GM12872 (cell line): Measurements from ENCODE around the gene UPK2.

Experiments used
- TF ChIP-seq, protein P1 (sequence below): IDR thresholded peaks from 3 replicates; pipeline ENCODE4 v1.5.1; 2011; ENCODE audit warnings: low read depth, mild to moderate bottlenecking, low read length, moderate library complexity; ENCODE audit not compliant: insufficient read depth

The UPK2 gene

DNA sequence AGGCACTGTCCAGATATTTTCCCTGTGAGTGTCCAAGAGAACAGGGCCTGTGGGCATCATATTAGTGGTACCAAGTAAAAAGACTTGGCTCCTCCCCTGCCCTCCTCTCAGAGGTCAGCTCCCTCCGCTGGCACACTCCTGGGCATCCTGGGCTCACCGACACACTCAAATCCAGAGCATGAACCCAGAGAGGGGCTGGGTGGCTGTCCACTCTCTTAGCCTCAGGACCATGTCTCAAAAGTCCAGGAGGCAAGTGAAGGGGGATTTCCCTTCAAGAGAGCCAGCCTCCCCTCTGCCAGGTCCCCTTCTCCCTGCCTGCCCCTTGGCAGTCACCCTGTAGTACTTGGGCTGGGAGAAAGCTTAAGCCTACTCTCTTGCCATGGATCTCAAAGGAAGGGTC lies 40.7 kb upstream of the UPK2 start:
- TF ChIP-seq, protein P1, sequence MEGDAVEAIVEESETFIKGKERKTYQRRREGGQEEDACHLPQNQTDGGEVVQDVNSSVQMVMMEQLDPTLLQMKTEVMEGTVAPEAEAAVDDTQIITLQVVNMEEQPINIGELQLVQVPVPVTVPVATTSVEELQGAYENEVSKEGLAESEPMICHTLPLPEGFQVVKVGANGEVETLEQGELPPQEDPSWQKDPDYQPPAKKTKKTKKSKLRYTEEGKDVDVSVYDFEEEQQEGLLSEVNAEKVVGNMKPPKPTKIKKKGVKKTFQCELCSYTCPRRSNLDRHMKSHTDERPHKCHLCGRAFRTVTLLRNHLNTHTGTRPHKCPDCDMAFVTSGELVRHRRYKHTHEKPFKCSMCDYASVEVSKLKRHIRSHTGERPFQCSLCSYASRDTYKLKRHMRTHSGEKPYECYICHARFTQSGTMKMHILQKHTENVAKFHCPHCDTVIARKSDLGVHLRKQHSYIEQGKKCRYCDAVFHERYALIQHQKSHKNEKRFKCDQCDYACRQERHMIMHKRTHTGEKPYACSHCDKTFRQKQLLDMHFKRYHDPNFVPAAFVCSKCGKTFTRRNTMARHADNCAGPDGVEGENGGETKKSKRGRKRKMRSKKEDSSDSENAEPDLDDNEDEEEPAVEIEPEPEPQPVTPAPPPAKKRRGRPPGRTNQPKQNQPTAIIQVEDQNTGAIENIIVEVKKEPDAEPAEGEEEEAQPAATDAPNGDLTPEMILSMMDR: no peak

DNA sequence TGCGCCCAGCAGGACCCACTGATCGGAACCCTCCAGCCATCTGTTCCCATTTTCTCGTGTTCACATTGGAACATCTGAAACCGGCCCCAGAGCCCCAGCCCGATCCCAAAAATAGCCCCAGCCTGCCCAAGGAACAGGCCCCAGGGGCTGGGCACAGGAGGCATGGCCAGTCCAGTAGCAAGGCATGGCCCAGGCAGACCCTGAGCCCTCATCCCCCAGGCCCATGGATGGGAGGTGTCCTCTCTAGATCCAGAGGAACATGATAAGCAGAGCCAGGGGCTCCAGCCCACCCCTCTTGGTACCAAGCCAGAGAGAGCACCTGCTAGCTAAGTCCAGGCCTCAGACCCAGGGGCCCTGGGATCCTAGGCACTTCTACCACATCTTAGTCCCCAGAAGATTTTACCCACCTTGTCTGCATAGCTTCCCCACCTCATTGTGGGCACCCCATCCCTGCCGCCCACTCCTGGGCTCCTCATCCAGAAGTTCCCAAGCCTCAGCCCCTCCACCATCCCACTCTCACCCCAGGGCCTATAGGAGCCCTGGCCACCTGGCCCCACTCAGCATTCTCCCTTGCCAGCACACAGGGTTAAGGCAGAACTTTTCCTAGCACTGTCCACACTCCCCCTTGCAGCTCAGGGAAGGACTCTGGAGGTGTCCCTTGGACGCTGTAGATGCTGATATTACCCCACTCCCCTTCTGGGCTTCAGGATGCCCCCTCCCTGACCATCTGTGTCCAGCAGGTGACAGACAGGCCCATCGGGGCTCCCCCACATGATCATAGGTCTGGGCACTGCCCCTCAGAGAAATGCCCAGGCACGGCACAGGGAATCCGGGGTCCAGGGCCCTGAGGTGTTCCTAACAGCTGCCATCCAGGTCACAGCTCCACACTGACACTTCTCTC lies 39.9 kb upstream of the UPK2 start:
- TF ChIP-seq, protein P1: no peak

DNA sequence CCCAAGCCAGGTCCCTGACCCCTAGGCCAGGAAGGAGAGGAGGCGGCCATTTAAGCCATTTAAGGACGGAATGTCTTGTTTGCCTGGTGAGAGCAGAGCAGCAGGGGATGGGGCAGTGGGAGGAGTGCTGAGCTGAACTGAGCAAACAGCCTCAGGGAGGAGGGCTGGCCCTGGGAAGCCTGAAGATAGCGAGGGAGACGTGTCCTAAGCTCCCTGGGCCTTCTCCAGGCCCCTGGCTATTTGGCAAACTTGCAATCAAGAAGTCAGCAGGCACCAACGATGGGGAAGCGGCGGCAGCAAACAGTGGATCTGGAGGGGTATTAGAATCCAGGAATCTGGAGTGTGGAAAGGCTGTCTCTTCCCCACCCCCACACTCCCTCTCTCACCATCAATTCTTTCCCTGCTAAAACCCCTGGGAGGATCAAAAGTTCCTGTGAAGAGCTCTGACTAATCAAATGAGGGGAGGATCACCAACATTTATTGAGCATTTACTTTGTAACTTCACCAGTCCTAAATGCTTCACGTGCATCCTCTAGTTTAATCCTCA lies 39.2 kb upstream of the UPK2 start:
- TF ChIP-seq, protein P1: no peak

DNA sequence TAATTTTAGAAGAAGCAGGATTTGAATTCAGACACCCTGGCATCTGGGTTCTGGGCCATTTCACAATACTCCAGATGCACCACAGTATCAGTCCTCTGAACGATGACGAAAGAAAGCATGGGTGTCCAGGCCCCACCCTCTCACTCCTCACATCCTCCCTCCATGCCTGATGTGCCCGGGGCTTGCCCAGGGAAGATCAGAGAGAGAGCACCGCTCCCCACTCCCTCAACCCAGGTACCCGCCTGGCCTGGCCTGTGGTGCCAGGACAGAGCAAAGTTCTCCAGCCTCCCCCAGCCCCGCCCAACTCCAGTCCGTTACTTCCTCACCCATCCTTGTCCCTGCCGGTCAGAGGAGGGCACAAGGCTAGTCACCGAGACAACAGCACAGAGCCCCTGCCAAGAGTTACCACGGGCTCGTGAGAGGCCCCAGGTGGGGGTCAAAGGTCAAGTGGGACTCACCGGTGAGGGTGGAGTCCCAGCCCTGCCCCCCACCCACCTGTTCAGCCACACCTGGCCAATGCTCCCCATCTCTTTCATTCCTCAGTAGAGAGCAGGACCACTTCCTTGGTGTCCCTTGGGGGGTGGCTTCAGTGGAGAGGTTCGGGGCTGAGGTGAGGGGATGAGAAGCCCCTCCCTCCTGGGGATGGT lies 38.5 kb upstream of the UPK2 start:
- TF ChIP-seq, protein P1: no peak

DNA sequence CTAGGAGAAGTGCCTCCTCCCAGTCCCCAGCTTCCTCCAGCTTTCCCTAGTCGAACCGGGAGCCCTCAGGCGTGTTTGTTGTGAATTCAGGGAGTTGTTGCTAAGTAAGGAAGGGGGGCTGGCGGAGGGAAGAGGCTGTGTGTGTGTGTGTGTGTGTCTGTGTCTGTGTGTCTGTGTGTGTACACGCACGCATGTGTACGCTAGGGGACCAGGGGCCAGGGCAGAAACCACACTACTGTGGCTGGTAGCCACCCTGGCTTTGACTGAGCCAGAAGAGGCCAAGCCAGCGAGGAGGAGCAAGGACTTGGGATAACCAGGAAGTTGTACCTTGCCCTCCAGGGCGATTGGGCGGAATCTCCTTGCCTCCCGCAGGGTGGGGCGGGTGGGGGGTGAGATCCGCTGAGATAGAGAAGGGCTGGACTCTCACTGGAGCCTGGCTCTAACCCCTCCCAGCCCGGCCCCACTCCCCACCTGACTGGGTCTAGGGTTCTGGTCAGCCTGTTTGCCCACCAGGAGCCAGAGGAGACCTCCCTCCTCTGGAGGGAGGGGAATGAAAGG lies 37.9 kb upstream of the UPK2 start:
- TF ChIP-seq, protein P1: no peak

DNA sequence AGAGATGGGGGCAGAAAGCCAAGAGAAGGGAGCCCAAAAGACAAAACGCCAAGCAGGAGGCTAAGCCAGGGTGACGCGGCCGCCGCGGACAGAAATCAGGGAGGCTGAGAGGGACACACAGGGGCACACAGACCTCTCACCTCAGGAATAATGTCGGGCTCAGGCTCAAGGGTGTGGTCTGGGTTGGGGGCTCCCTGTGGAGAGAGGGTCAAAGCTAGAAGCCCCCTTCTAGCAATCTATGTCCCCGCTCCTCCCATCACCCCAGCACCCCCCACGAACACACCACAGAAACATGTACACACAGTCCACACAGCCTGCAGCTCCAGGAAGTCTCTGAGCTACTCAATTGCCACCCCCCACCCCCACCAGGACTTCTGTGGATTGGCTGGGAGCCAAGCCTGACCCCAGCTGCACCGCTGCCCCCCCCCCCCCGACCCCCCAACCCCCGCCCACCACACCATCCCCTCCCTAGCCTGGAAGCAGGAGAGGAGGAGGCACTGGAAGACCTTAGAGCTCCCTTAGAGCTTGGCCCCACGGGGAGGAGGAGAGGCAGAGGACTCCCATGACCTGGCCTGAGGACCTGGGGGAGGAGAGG lies 37.3 kb upstream of the UPK2 start:
- TF ChIP-seq, protein P1: no peak
